Astrocyte (in vitro differentiated cells and primary cell): Measurements from ENCODE around the gene SPRY1.

Experiments
- EZH2 ChIP-seq: IDR thresholded peaks from 2 replicates; pipeline ENCODE4 v1.6.1; 2012; ENCODE audit warnings: mild to moderate bottlenecking, low read length, inconsistent platforms; ENCODE audit not compliant: insufficient read depth
- TF ChIP-seq, protein P1 (sequence below): IDR thresholded peaks from 2 replicates; pipeline ENCODE4 v1.5.1; 2011; ENCODE audit warnings: low read depth, mild to moderate bottlenecking, inconsistent platforms, low read length, moderate library complexity; ENCODE audit not compliant: insufficient read depth

DNA sequence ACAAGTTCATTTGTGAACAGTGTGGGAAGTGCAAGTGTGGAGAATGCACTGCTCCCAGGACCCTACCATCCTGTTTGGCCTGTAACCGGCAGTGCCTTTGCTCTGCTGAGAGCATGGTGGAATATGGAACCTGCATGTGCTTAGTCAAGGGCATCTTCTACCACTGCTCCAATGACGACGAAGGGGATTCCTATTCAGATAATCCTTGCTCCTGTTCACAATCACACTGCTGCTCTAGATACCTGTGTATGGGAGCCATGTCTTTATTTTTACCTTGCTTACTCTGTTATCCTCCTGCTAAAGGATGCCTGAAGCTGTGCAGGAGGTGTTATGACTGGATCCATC is 5.5 kb downstream of the SPRY1 start:
- TF ChIP-seq, protein P1, sequence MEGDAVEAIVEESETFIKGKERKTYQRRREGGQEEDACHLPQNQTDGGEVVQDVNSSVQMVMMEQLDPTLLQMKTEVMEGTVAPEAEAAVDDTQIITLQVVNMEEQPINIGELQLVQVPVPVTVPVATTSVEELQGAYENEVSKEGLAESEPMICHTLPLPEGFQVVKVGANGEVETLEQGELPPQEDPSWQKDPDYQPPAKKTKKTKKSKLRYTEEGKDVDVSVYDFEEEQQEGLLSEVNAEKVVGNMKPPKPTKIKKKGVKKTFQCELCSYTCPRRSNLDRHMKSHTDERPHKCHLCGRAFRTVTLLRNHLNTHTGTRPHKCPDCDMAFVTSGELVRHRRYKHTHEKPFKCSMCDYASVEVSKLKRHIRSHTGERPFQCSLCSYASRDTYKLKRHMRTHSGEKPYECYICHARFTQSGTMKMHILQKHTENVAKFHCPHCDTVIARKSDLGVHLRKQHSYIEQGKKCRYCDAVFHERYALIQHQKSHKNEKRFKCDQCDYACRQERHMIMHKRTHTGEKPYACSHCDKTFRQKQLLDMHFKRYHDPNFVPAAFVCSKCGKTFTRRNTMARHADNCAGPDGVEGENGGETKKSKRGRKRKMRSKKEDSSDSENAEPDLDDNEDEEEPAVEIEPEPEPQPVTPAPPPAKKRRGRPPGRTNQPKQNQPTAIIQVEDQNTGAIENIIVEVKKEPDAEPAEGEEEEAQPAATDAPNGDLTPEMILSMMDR, result no peak
- TF ChIP-seq EZH2, result no peak
